Colonic mucosa (tissue), 4 donors: Measurements from ENCODE around the gene PRSS33. TPM values are rescaled to one million over a fixed set of nuclear protein-coding genes. Genes with fewer than 3 reads are reported as not detected.
A peak's percentile ranks its signal among the peaks of the same experiment; 100 is the strongest.

ENCODE experiments used
- DNase-seq: peaks from one replicate; pipeline ENCODE4 v3.0.0-alpha.2; 2020
- H3K27ac ChIP-seq: fragments of 200-600 bp; one replicate; pipeline ENCODE4 v1.8.0; 2021
- H3K27me3 ChIP-seq: fragments of 200-600 bp; one replicate; pipeline ENCODE4 v1.8.0; 2021
- H3K36me3 ChIP-seq: fragments of 200-600 bp; one replicate; pipeline ENCODE4 v1.8.0; 2021
- H3K4me1 ChIP-seq: fragments of 200-600 bp; one replicate; pipeline ENCODE4 v1.8.0; 2021; ENCODE audit warnings: mild to moderate bottlenecking
- H3K4me3 ChIP-seq: fragments of 200-600 bp; one replicate; pipeline ENCODE4 v1.8.0; 2021
- H3K9ac ChIP-seq, 2 donors: one replicate each; pipeline ENCODE4 v1.7.0; 2013; ENCODE audit warnings: control low read depth in 2 of 2, low read depth in 2 of 2, low read length in 2 of 2
- H3K9me3 ChIP-seq: fragments of 200-600 bp; one replicate; pipeline ENCODE4 v1.8.0; 2021
- CTCF ChIP-seq: fragments of 200-600 bp; IDR thresholded peaks from one replicate; pipeline ENCODE4 v1.8.0; 2022; ENCODE audit warnings: antibody characterized with exemption, mild to moderate bottlenecking
- intact Hi-C: fragments of 100-400 bp; cut with DNase I; formaldehyde crosslinking; loops from one replicate; pipeline ENCODE4 v1.14.1; 2022
- total RNA-seq, 2 donors: library from RNA; stranded (reverse); fragmentation: NEBNext Ultra II Directional in 1 of 2; extraction: Animal tissue kit (Norgen Biotek cat#: 25700) in 1 of 2; gene quantifications; one replicate each; pipeline ENCODE4 v1.2.1, GENCODE V29; 2021
- donor health status: healthy.
- donor health status: DM: no; HTN: no; CAD: no.
- donor health status: DM: no; HTN: no; CAD: no.

Gene PRSS33
- total RNA-seq, 2 donors from 2014 or later, result not detected

- TF ChIP-seq CTCF, result no peak
- H3K27me3 ChIP-seq, result no peaks in the 10 kb centered on the region
- no peak overlapping the region for H3K9ac ChIP-seq
- intact Hi-C loops, result no loop called here
- no peak overlapping the region for H3K4me3 ChIP-seq
- DNase-seq, result no peak
- H3K36me3 ChIP-seq, result peaks cover 21% of the 10 kb centered on the region
- no peak overlapping the region for H3K27ac ChIP-seq
- no peaks in the 10 kb centered on the region for H3K9me3 ChIP-seq
- peaks cover 23% of the 10 kb centered on the region for H3K4me1 ChIP-seq
Observed at GRCh38 chr16:2773188-2773968, 14.0 kb downstream of the PRSS33 start.

- H3K9ac ChIP-seq, result no peak overlapping the region
- H3K27me3 ChIP-seq, result no peaks in the 10 kb centered on the region
- intact Hi-C loops, result no loop called here
- H3K36me3 ChIP-seq, result peaks cover 32% of the 10 kb centered on the region
- H3K4me3 ChIP-seq, result no peak overlapping the region
- H3K4me1 ChIP-seq, result peaks cover 23% of the 10 kb centered on the region
- TF ChIP-seq CTCF, result no peak
- DNase-seq, result no peak
- no peaks in the 10 kb centered on the region for H3K9me3 ChIP-seq
- H3K27ac ChIP-seq, result no peak overlapping the region
Observed at GRCh38 chr16:2771496-2772402, 15.6 kb downstream of the PRSS33 start.

- no peaks in the 10 kb centered on the region for H3K27me3 ChIP-seq
- DNase-seq, result no peak
- peak overlapping the region; percentile 33 to 73 for H3K9ac ChIP-seq
- intact Hi-C loops, result no loop called here
- no peak overlapping the region for H3K4me3 ChIP-seq
- H3K9me3 ChIP-seq, result no peaks in the 10 kb centered on the region
- H3K4me1 ChIP-seq, result peaks cover 16% of the 10 kb centered on the region
- TF ChIP-seq CTCF, result no peak
- H3K27ac ChIP-seq, result peak overlapping the region; percentile 67
- H3K36me3 ChIP-seq, result peaks cover 36% of the 10 kb centered on the region
Observed at GRCh38 chr16:2770057-2770951, 17.1 kb downstream of the PRSS33 start.

GRCh38 chr16:2769675-2770056, 17.7 kb downstream of the PRSS33 start:
- H3K9me3 ChIP-seq, result no peaks in the 10 kb centered on the region
- intact Hi-C loops, result no loop called here
- peak; percentile 90 for DNase-seq
- H3K9ac ChIP-seq, result peak overlapping the region; percentile 33 to 73
- peak overlapping the region; percentile 67 for H3K27ac ChIP-seq
- H3K36me3 ChIP-seq, result peaks cover 41% of the 10 kb centered on the region
- no peak overlapping the region for H3K4me3 ChIP-seq
- no peaks in the 10 kb centered on the region for H3K27me3 ChIP-seq
- peaks cover 16% of the 10 kb centered on the region for H3K4me1 ChIP-seq
- TF ChIP-seq CTCF, result no peak

- TF ChIP-seq CTCF, result no peak
- Histone ChIP-seq H3K4me1 (peaks cover 16% of the 10 kb centered on the region), H3K9ac (peak overlapping the region in 1 of 2 donors; percentile 73), H3K27me3 (no peaks in the 10 kb centered on the region), H3K4me3 (no peak overlapping the region), H3K9me3 (no peaks in the 10 kb centered on the region), H3K36me3 (peaks cover 39% of the 10 kb centered on the region), H3K27ac (peak overlapping the region; percentile 67)
- no peak for DNase-seq
- intact Hi-C loops, result no loop called here
Observed at GRCh38 chr16:2769100-2769529, 18.2 kb downstream of the PRSS33 start.
